HepG2 (cell line): ENCODE data around the gene AOX1. TPM values are rescaled to one million over a fixed set of nuclear protein-coding genes. Genes with fewer than 3 reads are reported as not detected.

Experiments
- ATAD3A ChIP-seq: sonication (generic); formaldehyde crosslinking; IDR thresholded peaks from 2 replicates; pipeline ENCODE4 v1.4.0; 2020; ENCODE audit warnings: missing genetic modification reagents
- CHD2 ChIP-seq: IDR thresholded peaks from 2 replicates; pipeline ENCODE4 v1.6.1; 2011; ENCODE audit warnings: low read depth, low read length, improper control_type of control experiment
- DMAP1 ChIP-seq: IDR thresholded peaks from 2 replicates; pipeline ENCODE4 v1.6.1; 2016
- DPF2 ChIP-seq: sonication (generic); formaldehyde crosslinking; IDR thresholded peaks from 2 replicates; pipeline ENCODE4 v1.4.0; 2020; ENCODE audit warnings: mild to moderate bottlenecking, low read depth, missing genetic modification reagents, borderline replicate concordance
- FOXP4 ChIP-seq: sonication (generic); formaldehyde crosslinking; IDR thresholded peaks from 2 replicates; pipeline ENCODE4 v1.4.0; 2020; ENCODE audit warnings: missing genetic modification reagents
- KDM6A ChIP-seq: IDR thresholded peaks from 2 replicates; pipeline ENCODE4 v1.6.1; 2016; ENCODE audit warnings: low read depth
- PHB2 ChIP-seq: fragments of 450-650 bp; IDR thresholded peaks from 2 replicates; pipeline ENCODE4 v1.6.1; 2018; ENCODE audit not compliant: partially characterized antibody
- SKI ChIP-seq: fragments of 450-650 bp; IDR thresholded peaks from one replicate; pipeline ENCODE4 v1.6.1; 2018; ENCODE audit warnings: mild to moderate bottlenecking; ENCODE audit not compliant: partially characterized antibody
- U2AF1 ChIP-seq: fragments of 200-400 bp; formaldehyde crosslinking; optimal IDR thresholded peaks from 2 replicates; pipeline ENCODE3; 2017; ENCODE audit warnings: mild to moderate bottlenecking, low read depth, low read length
- ZBTB40 ChIP-seq, 2 experiments: fragments of 450-650 bp in 1 of 2; sonication (generic) in 1 of 2; formaldehyde crosslinking in 1 of 2; IDR thresholded peaks; 2 replicates each; pipeline versions ENCODE4 v1.6.1 to v1.8.0; 2016 to 2022; ENCODE audit warnings: antibody characterized with exemption in 1 of 2, mild to moderate bottlenecking in 1 of 2, missing genetic modification reagents in 1 of 2
- ZMYM4 ChIP-seq: sonication (generic); formaldehyde crosslinking; IDR thresholded peaks from 2 replicates; pipeline ENCODE4 v1.8.1; 2023; ENCODE audit warnings: mild to moderate bottlenecking, missing genetic modification reagents
- ZNF235 ChIP-seq: sonication (generic); formaldehyde crosslinking; IDR thresholded peaks from 2 replicates; pipeline ENCODE4 v1.8.1; 2023; ENCODE audit warnings: mild to moderate bottlenecking, missing genetic modification reagents, borderline replicate concordance
- polyA plus RNA-seq, 8 experiments: library from polyadenylated mRNA; depleted of rRNA in 3 of 8; stranded (reverse) in 7 of 8; unstranded in 1 of 8; fragments of >200 nt; fragmentation: Illumina TruSeq in 4 of 8; extraction: Trizol in 4 of 8; gene quantifications; 2 replicates each; pipeline versions ENCODE4 v1.2.1 to v1.2.3, GENCODE V29; 2011 to 2016; ENCODE audit warnings: low read depth in 4 of 8, missing spikeins in 1 of 8, mixed read lengths in 1 of 8; ENCODE audit not compliant: insufficient read depth in 1 of 8
- total RNA-seq, 5 experiments: library from RNA; depleted of rRNA; stranded (reverse); fragments of >200 nt; fragmentation: Illumina TruSeq; extraction: Trizol; gene quantifications; 2 replicates each; pipeline ENCODE4 v1.2.3, GENCODE V29; 2016; ENCODE audit warnings: low read depth in 1 of 5
- TF ChIP-seq, protein P1 (sequence below): sonication (generic); formaldehyde crosslinking; IDR thresholded peaks from 2 replicates; pipeline ENCODE4 v1.8.1; 2023; ENCODE audit warnings: mild to moderate bottlenecking, missing genetic modification reagents
- TF ChIP-seq, protein P2 (sequence below): sonication (generic); formaldehyde crosslinking; IDR thresholded peaks from 2 replicates; pipeline ENCODE4 v1.4.0; 2020; ENCODE audit warnings: missing genetic modification reagents, borderline replicate concordance

Gene AOX1
- total and polyA plus RNA-seq, 2 of the 13 experiments (the other 11 are each of a cell fraction or from before 2014, with no cell fraction given), result 9.2 to 18.0 TPM

- TF ChIP-seq ZBTB40 (IDR thresholded peaks at IDR 0.05) (no peak), ZBTB40 (CRISPR knock-in tag; IDR thresholded peaks at IDR 0.05) (no peak), DMAP1 (CRISPR knock-in tag) (peak; percentile 75), ATAD3A (CRISPR knock-in tag) (no peak), DPF2 (CRISPR knock-in tag) (no peak), CHD2 (0 out of 2 replicates have a peak, but pooled peaks have one; percentile 26), PHB2 (no peak), ZNF235 (CRISPR knock-in tag) (no peak), KDM6A (CRISPR knock-in tag) (no peak), ZMYM4 (CRISPR knock-in tag) (peak; percentile 79), SKI (no peak), FOXP4 (CRISPR knock-in tag) (peak; percentile 1; the same call in 1 of the 2 replicates), U2AF1 (peak; percentile 90)
- TF ChIP-seq, protein P1, sequence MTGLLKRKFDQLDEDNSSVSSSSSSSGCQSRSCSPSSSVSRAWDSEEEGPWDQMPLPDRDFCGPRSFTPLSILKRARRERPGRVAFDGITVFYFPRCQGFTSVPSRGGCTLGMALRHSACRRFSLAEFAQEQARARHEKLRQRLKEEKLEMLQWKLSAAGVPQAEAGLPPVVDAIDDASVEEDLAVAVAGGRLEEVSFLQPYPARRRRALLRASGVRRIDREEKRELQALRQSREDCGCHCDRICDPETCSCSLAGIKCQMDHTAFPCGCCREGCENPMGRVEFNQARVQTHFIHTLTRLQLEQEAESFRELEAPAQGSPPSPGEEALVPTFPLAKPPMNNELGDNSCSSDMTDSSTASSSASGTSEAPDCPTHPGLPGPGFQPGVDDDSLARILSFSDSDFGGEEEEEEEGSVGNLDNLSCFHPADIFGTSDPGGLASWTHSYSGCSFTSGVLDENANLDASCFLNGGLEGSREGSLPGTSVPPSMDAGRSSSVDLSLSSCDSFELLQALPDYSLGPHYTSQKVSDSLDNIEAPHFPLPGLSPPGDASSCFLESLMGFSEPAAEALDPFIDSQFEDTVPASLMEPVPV (CRISPR knock-in tag), result 0 out of 2 replicates have a peak, but pooled peaks have one; percentile 40
- TF ChIP-seq, protein P2, sequence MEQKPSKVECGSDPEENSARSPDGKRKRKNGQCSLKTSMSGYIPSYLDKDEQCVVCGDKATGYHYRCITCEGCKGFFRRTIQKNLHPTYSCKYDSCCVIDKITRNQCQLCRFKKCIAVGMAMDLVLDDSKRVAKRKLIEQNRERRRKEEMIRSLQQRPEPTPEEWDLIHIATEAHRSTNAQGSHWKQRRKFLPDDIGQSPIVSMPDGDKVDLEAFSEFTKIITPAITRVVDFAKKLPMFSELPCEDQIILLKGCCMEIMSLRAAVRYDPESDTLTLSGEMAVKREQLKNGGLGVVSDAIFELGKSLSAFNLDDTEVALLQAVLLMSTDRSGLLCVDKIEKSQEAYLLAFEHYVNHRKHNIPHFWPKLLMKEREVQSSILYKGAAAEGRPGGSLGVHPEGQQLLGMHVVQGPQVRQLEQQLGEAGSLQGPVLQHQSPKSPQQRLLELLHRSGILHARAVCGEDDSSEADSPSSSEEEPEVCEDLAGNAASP (CRISPR knock-in tag), result no peak
Observed at GRCh38 chr2:200585730-200586643, at the start of gene AOX1 (continued).
